Hepatocyte (in vitro differentiated cells): ENCODE measurements around the gene BLOC1S6.

Experiments
- EZH2 ChIP-seq: fragments of 200-600 bp; sonication (generic); IDR thresholded peaks from 2 replicates; pipeline ENCODE4 v1.6.1; 2016; ENCODE audit warnings: antibody characterized with exemption, mild to moderate bottlenecking, borderline replicate concordance
- EZH2phosphoT487 ChIP-seq: fragments of 200-600 bp; sonication (generic); IDR thresholded peaks from one replicate; pipeline ENCODE4 v1.6.1; 2018; ENCODE audit warnings: antibody characterized with exemption, mild to moderate bottlenecking, low read depth, moderate library complexity; ENCODE audit not compliant: unreplicated experiment, severe bottlenecking
- TF ChIP-seq, protein P1 (sequence below): fragments of 200-600 bp; sonication (generic); IDR thresholded peaks from 2 replicates; pipeline ENCODE4 v1.5.1; 2016; ENCODE audit warnings: antibody characterized with exemption, mild to moderate bottlenecking; ENCODE audit not compliant: poor library complexity

DNA sequence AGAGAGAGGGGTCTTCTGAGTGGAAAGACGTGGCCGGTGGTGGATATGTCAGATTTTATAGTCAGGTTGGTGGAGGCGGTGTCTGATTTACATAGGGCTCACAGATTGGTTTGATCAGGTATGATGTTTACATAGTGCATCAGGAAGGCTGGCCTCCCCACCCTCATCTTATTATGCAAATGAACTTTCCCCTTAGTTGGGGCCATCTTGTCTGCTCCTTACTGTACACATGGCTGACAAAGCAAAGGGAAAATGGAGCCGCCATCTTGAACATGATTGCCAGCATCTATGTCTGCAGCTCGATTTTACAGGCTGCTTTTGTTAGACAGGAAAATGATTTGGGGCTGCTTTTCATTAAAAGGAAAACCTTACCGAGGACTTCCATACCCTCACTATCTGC lies 67.6 kb downstream of the BLOC1S6 start:
- TF ChIP-seq, protein P1, sequence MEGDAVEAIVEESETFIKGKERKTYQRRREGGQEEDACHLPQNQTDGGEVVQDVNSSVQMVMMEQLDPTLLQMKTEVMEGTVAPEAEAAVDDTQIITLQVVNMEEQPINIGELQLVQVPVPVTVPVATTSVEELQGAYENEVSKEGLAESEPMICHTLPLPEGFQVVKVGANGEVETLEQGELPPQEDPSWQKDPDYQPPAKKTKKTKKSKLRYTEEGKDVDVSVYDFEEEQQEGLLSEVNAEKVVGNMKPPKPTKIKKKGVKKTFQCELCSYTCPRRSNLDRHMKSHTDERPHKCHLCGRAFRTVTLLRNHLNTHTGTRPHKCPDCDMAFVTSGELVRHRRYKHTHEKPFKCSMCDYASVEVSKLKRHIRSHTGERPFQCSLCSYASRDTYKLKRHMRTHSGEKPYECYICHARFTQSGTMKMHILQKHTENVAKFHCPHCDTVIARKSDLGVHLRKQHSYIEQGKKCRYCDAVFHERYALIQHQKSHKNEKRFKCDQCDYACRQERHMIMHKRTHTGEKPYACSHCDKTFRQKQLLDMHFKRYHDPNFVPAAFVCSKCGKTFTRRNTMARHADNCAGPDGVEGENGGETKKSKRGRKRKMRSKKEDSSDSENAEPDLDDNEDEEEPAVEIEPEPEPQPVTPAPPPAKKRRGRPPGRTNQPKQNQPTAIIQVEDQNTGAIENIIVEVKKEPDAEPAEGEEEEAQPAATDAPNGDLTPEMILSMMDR, result no peak
- TF ChIP-seq EZH2phosphoT487 (no peak), EZH2 (no peak)
